Adipose tissue (tissue), 3 donors: ENCODE results near the gene CDC42BPB. TPM values are rescaled to one million over a fixed set of nuclear protein-coding genes. Genes with fewer than 3 reads are reported as not detected.

Source experiments
- H3K27ac ChIP-seq: one replicate; pipeline ENCODE4 v1.5.1; 2013; ENCODE audit warnings: low read depth, low read length
- WGBS, 3 donors: extraction: QIAGEN DNeasy Blood & Tissue Kit; methylation state at CpG; one replicate each; pipeline ENCODE4 v1.1.7; 2013; 5-methylcytosine and 5-hydroxymethylcytosine counted together
- polyA plus RNA-seq, 3 donors: library from polyadenylated mRNA; stranded (reverse); fragments of 200-250 nt; gene quantifications; one replicate each; pipeline ENCODE4 v1.2.3, GENCODE V29; 2013
- donor health status: healthy with polysubstance abuse.
- donor health status: Bipolar disorder and iron deficiency.
- donor health status: healthy.

The CDC42BPB gene
- polyA plus RNA-seq, 3 donors: 22.8 to 53.5 (median 39.0) TPM

DNA sequence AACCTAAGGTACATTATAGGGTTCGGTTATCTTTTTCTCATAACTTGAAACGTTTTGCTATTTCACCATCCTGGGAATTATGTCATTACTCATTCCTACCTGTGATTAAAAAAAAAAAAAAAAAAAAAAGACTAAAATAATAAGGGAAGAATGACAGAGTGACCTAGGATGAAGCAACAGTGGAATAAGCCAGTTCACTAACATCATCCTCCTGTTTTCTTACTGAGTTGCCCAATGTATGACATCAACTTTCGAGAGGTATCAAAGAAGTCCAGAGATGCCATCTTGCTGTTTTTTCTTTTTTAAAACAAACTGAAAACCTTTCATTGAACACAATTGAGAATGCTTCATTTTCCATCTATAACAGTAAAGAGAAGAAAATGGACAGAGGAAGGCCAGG, 92.1 kb downstream of the CDC42BPB start:
- WGBS, 3 donors: 78 to 84% (median 83%) methylated on average over 3 of the region's 3 CpGs
- H3K27ac ChIP-seq: no peak overlapping the region

- no peak overlapping the region for H3K27ac ChIP-seq
- 95 to 97% (median 96%) methylated on average over 32 to 39 of the region's 39 CpGs for WGBS, 3 donors
Observed at GRCh38 chr14:102964152-102964730, 93.1 kb downstream of the CDC42BPB start.

DNA sequence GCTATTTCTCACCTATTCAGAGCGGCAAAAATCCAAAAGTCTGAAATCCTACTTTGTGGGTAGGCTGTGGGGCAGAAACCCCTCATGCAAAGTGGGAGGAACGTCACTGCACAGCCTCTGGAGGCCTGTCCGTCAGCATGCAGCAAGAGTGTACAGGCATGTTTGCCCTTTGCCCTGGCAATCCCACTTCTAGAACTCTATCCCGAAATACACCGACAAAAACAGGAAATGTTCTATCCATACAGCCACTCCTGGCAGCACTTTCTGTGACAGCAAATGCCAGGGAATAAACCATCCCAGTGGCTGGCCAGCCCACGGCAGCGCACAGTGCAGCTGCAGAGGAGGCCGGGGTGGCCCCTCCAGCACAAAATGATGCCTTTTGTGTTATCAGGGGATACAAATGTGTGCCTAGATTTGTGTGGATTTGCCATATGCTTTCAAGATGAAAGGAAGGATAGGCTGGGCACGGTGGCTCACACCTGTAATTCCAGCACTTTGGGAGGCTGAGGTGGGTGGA, 95.2 kb downstream of the CDC42BPB start:
- 80 to 83% (median 80%) methylated on average over 9 of the region's 9 CpGs for WGBS, 3 donors
- H3K27ac ChIP-seq: no peak overlapping the region

GRCh38 chr14:102958461-102958860, 98.9 kb downstream of the CDC42BPB start:
- 92 to 96% (median 93%) methylated on average over 10 of the region's 10 CpGs for WGBS, 3 donors

GRCh38 chr14:102957222-102957621, 100.1 kb downstream of the CDC42BPB start:
- WGBS, 3 donors: 76 to 93% (median 89%) methylated on average over 10 of the region's 10 CpGs
- no peak overlapping the region for H3K27ac ChIP-seq

More at GRCh38 chr14:102958461-102958860, 98.9 kb downstream of the CDC42BPB start:
- H3K27ac ChIP-seq: no peak overlapping the region

GRCh38 chr14:102955636-102956408, 101.5 kb downstream of the CDC42BPB start:
- 76 to 88% (median 87%) methylated on average over 8 of the region's 8 CpGs for WGBS, 3 donors
- H3K27ac ChIP-seq: no peak overlapping the region

- 89 to 94% (median 92%) methylated on average over 18 of the region's 18 CpGs for WGBS, 3 donors
- H3K27ac ChIP-seq: no peak overlapping the region
Observed at GRCh38 chr14:102954081-102954789, 103.1 kb downstream of the CDC42BPB start.

- WGBS, 3 donors: 88 to 92% (median 88%) methylated on average over 15 of the region's 15 CpGs
- no peak overlapping the region for H3K27ac ChIP-seq
Observed at GRCh38 chr14:102953100-102953499, 104.2 kb downstream of the CDC42BPB start.

GRCh38 chr14:102952276-102952675, 105.1 kb downstream of the CDC42BPB start:
- WGBS, 3 donors: 92 to 96% (median 94%) methylated on average over 6 of the region's 6 CpGs
- H3K27ac ChIP-seq: no peak overlapping the region

- no peak overlapping the region for H3K27ac ChIP-seq
- WGBS, 3 donors: 68 to 80% (median 74%) methylated on average over 8 of the region's 8 CpGs
Observed at GRCh38 chr14:102951799-102952198, 105.5 kb downstream of the CDC42BPB start.

GRCh38 chr14:102951034-102951433, 106.3 kb downstream of the CDC42BPB start:
- no peak overlapping the region for H3K27ac ChIP-seq
- WGBS, 3 donors: 63 to 77% (median 72%) methylated on average over 10 of the region's 10 CpGs

DNA sequence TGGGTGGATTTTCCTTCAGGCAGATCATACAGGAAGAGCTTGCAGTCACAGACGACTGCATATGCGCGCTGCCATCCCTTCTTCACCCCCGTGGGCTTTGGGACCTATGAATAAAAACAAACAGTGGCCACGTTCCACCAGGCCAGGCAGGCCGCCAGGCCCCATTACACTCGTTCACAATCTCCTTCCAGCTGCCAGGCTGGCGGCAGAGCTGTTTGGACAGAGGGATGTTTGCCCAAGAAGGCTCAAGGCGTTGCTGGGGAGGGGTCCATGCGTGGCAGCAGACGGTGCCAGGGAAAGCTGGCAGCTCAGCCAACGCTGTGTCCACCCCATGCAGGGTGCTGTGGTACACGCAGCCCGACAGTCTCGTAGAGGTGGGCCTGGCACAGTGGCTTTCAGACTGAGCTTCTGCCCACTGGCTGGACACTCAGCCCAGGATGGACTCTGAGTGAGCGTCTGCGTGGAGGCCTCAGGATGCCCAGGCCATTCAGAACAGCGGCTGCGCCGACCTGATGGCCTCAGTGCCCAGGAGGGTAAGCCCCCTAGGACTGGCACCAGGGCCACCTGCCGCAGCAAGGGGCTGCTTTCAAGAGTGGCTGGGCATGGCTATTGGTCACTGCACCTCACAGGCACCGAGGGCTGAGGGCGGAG, 107.4 kb downstream of the CDC42BPB start:
- 72 to 86% (median 73%) methylated on average over 23 of the region's 23 CpGs for WGBS, 3 donors
- H3K27ac ChIP-seq: no peak overlapping the region

- 65 to 88% (median 66%) methylated on average over 28 of the region's 28 CpGs for WGBS, 3 donors
- H3K27ac ChIP-seq: no peak overlapping the region
Observed at GRCh38 chr14:102949062-102949800, 108.1 kb downstream of the CDC42BPB start.

- 71 to 78% (median 71%) methylated on average over 9 of the region's 9 CpGs for WGBS, 3 donors
- no peak overlapping the region for H3K27ac ChIP-seq
Observed at GRCh38 chr14:102948698-102949061, 108.7 kb downstream of the CDC42BPB start.

- WGBS, 3 donors: 89 to 93% (median 91%) methylated on average over 27 of the region's 27 CpGs
- no peak overlapping the region for H3K27ac ChIP-seq
Observed at GRCh38 chr14:102947321-102948103, 109.8 kb downstream of the CDC42BPB start.

GRCh38 chr14:102945346-102946130, 111.8 kb downstream of the CDC42BPB start:
- no peak overlapping the region for H3K27ac ChIP-seq
- WGBS, 3 donors: 90 to 94% (median 90%) methylated on average over 29 of the region's 29 CpGs
